ENCODE measurements around the gene SCUBE1.

The SCUBE1 gene

DNA sequence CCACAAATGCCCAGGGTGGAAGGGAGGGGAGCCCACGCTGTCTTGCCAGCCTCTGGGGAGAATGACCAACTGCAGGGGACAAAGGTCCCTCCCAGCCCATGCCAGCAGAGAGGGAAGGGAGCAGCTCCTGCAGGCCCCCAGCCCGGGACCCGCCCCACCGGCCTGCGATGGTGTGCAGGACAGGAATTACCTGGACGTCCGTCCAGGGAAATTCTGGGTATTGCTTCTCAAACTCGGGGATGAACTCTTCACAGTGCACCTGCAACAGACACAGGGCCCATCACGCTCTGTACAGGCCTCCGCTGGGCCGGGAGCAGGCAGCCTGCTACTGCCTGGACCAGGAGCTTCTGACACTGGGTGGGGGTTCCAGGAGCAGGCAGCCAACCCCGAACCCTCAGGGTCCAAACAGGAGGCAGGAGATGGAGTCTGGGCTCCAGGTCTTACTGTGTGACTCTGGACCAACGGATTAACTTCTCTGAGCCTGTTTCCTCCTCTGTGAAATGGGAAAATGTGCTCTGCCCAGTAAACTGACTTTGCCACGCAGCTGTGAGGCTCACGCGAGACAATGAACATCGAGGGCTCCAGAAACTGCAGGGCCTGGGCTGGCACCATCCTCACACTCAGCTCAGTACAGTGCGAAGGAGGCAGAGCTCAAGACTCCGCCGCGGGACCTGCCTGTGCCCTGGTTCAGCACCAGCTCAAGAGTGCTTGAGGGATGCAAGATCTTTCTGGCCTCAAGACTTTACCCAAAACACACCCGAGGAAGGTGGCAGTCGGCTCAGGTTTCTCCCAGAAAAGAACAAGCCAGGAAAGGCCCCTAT is 173.7 kb downstream of the SCUBE1 start:
- H4K20me1 ChIP-seq: peaks cover 1 to 96% (median 38%) of the 10 kb centered on the region in 11 experiments; a peak in 18 of 22 replicates
- no peak for TF ChIP-seq Cebpa-rat (IDR thresholded peaks at IDR 0.05)
- H3K4me3 ChIP-seq: no peak overlapping the region
- no peaks in the 10 kb centered on the region for H3K9me3 ChIP-seq (replicated peaks in 1 of 11)
- no peaks in the 10 kb centered on the region for H3K27me3 ChIP-seq
- H3K27ac ChIP-seq: 0 out of 22 replicates have a peak overlapping the region, but pooled peaks of 1 of the 11 experiments have one; percentile 15
- H3K36me3 ChIP-seq: peaks cover 55 to 86% (median 84%) of the 10 kb centered on the region in 11 experiments
- H3K4me1 ChIP-seq: peaks cover 20 to 57% (median 44%) of the 10 kb centered on the region in 10 experiments
- H3K4me2 ChIP-seq: peak overlapping the region in 5 of 11 experiments; percentile 8 to 38 (median 15); a peak in 4 of 22 replicates
- H3K9ac ChIP-seq: peak overlapping the region in 4 of 11 experiments; percentile 24 to 57 (median 45); a peak in 3 of 22 replicates

DNA sequence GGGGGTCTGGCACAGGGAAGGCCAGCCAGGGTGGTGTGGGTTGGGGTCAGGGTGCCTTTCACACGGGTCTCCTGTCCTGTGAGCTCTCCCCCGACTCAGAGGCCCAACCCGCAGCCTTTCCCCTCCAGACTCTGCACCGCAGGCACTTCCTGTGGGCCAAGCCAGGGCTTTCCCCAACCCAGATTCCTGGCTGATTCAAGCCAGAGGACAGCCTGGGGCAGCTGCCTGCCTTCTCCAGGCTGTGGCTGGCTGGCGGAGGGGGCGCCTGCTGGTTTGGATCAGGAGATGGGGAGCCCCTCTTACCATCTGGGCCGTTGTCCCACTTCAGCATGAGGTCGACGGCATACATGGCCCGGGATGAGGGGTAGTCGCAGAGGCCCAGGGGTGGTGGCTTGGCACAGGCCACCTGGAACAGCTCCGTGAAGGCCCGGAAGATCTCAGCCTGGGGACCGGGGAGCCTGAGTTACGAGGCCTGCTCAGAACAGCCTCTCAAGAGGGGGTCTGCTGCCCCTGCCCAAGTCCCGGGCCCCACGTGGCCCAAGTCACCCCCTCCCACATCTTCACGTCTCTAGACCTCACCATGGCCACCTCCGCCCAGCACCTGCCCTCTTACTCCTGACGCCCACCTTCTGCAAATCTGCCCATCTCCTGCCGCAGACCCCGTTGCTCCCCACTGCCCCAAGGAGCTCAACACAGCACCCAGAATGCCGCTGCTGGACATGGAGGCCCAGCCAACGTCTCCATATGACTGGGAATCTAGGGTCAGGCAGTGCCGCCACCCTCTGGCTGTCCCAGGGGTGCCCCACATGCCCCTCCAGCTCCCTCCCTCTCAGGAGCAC is 174.5 kb downstream of the SCUBE1 start:
- Histone ChIP-seq H3K9ac (peak overlapping the region in 5 of 11 experiments; percentile 30 to 57 (median 36); a peak in 8 of 22 replicates), H4K20me1 (peaks cover 5 to 96% (median 47%) of the 10 kb centered on the region in 11 experiments; a peak in 21 of 22 replicates), H3K4me1 (peaks cover 28 to 65% (median 53%) of the 10 kb centered on the region in 10 experiments), H3K9me3 (replicated peaks in 1 of 11) (no peaks in the 10 kb centered on the region), H3K4me2 (peak overlapping the region in 9 of 11 experiments; percentile 8 to 38 (median 26); a peak in 11 of 22 replicates), H3K4me3 (no peak overlapping the region), H3K27me3 (no peaks in the 10 kb centered on the region), H3K27ac (peak overlapping the region in 3 of 11 experiments; percentile 4 to 34 (median 15); a peak in 1 of 22 replicates), H3K36me3 (peaks cover 47 to 78% (median 75%) of the 10 kb centered on the region in 11 experiments)
- no peak for TF ChIP-seq Cebpa-rat (IDR thresholded peaks at IDR 0.05)

DNA sequence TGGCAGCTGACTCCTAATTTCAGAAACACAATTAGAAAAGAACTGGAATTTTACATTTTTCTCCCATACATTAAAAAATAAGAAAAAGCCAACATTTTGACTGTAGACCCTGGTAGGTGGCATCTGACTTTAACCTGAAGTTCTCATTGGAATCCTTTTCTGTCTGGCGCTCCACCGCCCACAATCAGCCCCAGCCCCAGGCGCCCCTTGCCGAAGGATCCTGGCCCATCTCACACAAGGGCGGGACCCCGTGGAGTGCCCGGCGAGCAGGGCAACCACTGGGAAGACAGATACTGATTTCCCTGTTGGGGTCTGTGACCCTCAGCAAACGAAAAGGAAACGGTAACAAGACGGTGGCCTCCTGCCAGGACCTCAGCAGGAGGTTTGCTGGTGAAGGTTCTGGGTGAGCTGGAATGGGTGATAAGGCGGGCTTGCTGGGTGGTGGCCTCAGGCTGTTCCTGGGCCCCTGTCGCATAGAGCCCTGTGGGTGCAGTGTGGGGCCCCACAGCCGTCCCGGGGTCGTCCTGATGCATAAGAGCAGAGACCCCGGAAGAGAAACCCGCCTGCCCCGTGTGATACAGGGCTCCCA is 176.1 kb downstream of the SCUBE1 start:
- Histone ChIP-seq H3K36me3 (peaks cover 48 to 78% (median 69%) of the 10 kb centered on the region in 11 experiments), H3K9me3 (replicated peaks in 1 of 11) (no peaks in the 10 kb centered on the region), H3K4me2 (no peak overlapping the region), H4K20me1 (peaks cover 21 to 99% (median 62%) of the 10 kb centered on the region in 11 experiments), H3K9ac (no peak overlapping the region), H3K27ac (no peak overlapping the region), H3K4me1 (peaks cover 43 to 77% (median 66%) of the 10 kb centered on the region in 10 experiments), H3K4me3 (no peak overlapping the region), H3K27me3 (no peaks in the 10 kb centered on the region)
- TF ChIP-seq Cebpa-rat (IDR thresholded peaks at IDR 0.05): no peak

DNA sequence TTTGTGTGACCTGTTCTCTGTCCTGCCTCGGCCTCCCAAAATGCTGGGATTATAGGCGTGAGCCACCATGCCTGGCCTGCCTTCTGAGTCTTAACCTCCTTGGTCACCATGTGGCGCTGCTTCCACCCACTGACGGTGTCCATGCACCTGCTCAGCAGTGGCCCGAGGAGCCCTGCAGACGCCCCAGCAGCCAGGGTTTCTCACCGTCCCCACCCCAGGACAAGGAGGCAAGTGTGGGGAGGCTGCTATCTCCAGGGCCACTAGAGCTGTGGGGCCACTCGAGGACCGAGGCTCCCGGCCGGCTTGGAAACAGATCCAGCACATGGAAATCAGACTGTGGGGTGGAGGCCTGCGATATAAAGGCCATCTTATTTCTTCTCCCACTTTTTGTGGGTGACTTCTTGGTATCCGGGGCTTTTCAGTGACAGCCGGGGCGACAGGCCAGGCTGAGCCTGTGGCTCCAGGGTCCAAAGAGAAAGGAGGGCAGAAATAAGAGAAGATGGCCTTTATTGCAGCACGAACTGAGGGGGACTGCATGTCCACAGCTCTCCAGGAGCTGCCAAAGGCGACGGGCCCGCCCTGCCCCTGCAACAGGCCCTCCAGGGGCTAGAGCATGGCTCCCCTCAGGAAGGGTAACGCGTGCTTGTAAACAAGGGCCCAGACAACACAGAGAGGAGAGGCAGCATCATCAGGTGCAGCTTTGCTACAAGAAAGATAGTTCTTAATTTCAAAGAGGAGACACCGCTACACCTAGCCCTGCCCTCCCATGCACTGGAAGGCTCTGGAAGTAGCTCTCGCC is 176.8 kb downstream of the SCUBE1 start:
- TF ChIP-seq Cebpa-rat (IDR thresholded peaks at IDR 0.05): no peak
- Histone ChIP-seq H3K4me2 (0 out of 22 replicates have a peak overlapping the region, but pooled peaks of 1 of the 11 experiments have one; percentile 65), H3K36me3 (peaks cover 51 to 78% (median 67%) of the 10 kb centered on the region in 11 experiments)

DNA sequence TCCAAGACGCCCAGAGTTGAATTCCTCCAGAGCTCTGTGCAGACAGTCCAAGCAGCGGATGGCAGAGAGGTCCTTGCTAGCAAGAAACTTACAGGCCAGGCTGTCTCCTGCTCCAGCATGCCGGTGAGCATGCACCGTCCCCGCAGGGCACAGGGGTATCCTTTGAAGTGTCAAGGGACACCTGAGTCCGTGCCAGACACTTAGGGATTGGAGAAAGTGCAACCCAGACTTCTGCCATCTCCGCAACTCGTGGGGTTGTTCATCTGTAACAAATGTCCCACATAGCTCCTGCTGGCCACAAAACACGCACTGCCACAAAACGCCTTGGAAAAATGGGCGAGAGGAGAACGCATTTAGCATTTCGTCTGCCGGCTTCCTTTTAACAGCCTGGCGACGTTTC is 178.5 kb downstream of the SCUBE1 start:
- TF ChIP-seq Cebpa-rat (IDR thresholded peaks at IDR 0.05): no peak
- H3K4me2 ChIP-seq: peak overlapping the region; percentile 58 to 77 (median 66)
- H3K4me1 ChIP-seq: peaks cover 43 to 75% (median 62%) of the 10 kb centered on the region in 10 experiments
- H4K20me1 ChIP-seq: peaks cover 37 to 99% (median 81%) of the 10 kb centered on the region in 11 experiments
- peak overlapping the region in 2 of 11 experiments; percentile 1 to 52; a peak in 5 of 22 replicates for H3K9ac ChIP-seq
- no peak overlapping the region; a peak in 1 of 22 replicates for H3K27ac ChIP-seq
- H3K27me3 ChIP-seq: no peaks in the 10 kb centered on the region
- no peaks in the 10 kb centered on the region for H3K9me3 ChIP-seq (replicated peaks in 1 of 11)
- peaks cover 53 to 78% (median 67%) of the 10 kb centered on the region in 11 experiments for H3K36me3 ChIP-seq
- H3K4me3 ChIP-seq: no peak overlapping the region

More for the DNA sequence above, 176.8 kb downstream of the SCUBE1 start:
- Histone ChIP-seq H3K27ac (no peak overlapping the region), H4K20me1 (peaks cover 21 to 99% (median 67%) of the 10 kb centered on the region in 11 experiments), H3K9me3 (replicated peaks in 1 of 11) (no peaks in the 10 kb centered on the region), H3K4me1 (peaks cover 43 to 70% (median 60%) of the 10 kb centered on the region in 10 experiments), H3K9ac (no peak overlapping the region), H3K27me3 (no peaks in the 10 kb centered on the region), H3K4me3 (no peak overlapping the region)

DNA sequence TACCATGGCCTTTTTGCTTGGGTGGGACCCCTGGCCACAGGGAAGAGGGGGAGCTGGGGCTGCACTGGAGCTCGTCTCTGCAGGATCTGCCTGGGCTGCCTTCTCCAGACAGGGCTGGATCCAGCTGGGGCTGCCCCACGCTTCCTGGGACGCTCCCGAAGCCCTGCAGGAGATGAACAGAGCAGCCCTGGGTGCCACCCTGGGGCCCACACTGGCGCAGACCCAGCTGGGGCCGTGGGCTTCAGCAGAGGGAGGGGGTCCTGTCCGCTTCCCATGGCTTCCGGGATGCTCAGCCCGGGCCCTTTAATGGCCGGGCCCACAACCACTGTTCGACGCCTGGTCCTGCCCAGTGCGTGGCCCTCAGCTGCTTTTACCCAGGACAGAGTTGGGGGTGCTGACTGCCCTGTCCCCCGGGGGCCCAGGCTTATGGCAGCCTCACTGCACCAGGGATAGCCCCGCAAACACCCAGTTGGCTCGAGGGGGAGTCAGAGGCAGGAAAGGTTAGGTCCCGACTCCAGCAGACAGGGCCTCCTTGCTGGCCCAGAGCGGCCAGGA is 179.9 kb downstream of the SCUBE1 start:
- Histone ChIP-seq H3K4me1 (peaks cover 45 to 75% (median 63%) of the 10 kb centered on the region in 10 experiments), H3K4me3 (no peak overlapping the region; a peak in 1 of 20 replicates), H4K20me1 (peaks cover 50 to 99% (median 81%) of the 10 kb centered on the region in 11 experiments), H3K27ac (peak overlapping the region in 5 of 11 experiments; percentile 3 to 44 (median 31); a peak in 7 of 22 replicates), H3K36me3 (peaks cover 56 to 78% (median 70%) of the 10 kb centered on the region in 11 experiments), H3K4me2 (peak overlapping the region; percentile 58 to 77 (median 66)), H3K9ac (peak overlapping the region in 9 of 11 experiments; percentile 6 to 37 (median 32); a peak in 8 of 22 replicates), H3K27me3 (no peaks in the 10 kb centered on the region), H3K9me3 (replicated peaks in 1 of 11) (no peaks in the 10 kb centered on the region)
- no peak for TF ChIP-seq Cebpa-rat (IDR thresholded peaks at IDR 0.05)

DNA sequence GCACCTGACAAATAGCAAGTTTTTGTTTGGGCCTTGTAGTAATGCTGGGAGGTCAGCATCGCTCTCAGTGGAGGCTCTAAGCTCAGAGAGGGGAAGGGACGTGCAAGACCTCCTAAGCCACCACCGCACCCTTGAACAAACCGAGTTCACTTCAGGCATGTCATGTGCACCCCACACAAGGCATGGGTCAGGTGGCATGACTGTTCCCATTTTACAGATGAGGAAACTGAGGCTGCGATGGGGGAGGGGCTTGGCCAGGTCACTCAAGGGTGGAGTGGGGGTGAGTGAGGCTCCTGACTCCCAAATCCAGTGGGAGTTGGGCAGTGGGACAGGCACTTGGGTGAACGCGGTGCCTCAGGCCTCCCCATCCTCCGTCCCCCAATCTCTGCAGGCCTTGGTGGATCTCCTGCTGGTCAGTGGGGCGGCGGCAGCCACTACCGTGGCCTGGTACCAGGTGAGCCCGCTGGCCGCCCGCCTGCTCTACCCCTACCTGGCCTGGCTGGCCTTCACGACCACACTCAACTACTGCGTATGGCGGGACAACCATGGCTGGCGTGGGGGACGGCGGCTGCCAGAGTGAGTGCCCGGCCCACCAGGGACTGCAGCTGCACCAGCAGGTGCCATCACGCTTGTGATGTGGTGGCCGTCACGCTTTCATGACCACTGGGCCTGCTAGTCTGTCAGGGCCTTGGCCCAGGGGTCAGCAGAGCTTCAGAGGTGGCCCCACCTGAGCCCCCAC is 180.6 kb downstream of the SCUBE1 start:
- H3K4me2 ChIP-seq: peak overlapping the region; percentile 58 to 77 (median 66)
- no peak overlapping the region for H3K4me3 ChIP-seq
- peaks cover 48 to 77% (median 63%) of the 10 kb centered on the region in 11 experiments for H3K36me3 ChIP-seq
- TF ChIP-seq Cebpa-rat (IDR thresholded peaks at IDR 0.05): no peak
- H3K4me1 ChIP-seq: peaks cover 50 to 79% (median 67%) of the 10 kb centered on the region in 10 experiments
- peak overlapping the region in 2 of 11 experiments; percentile 32; a peak in 1 of 22 replicates for H3K9ac ChIP-seq
- H3K27ac ChIP-seq: no peak overlapping the region; a peak in 1 of 22 replicates
- H4K20me1 ChIP-seq: peaks cover 58 to 99% (median 81%) of the 10 kb centered on the region in 11 experiments
- H3K27me3 ChIP-seq: no peaks in the 10 kb centered on the region
- no peaks in the 10 kb centered on the region for H3K9me3 ChIP-seq (replicated peaks in 1 of 11)

Measured in BLaER1 treated with 17β-estradiol and CSF1 and Interleukin-3, amounts not matched to agents 10 nM and 100 nM (cell line).